OCI-LY1 (cell line): Measurements from ENCODE around the gene CALML5.

ENCODE experiments used
- H2AFZ ChIP-seq: fragments of 200-600 bp; sonication (generic), shearing (Covaris generic); 2 replicates; pipeline ENCODE4 v1.6.0; 2014; ENCODE audit warnings: antibody characterized with exemption, mild to moderate bottlenecking, low read length
- H3F3A ChIP-seq: fragments of 200-600 bp; sonication (generic), shearing (Covaris generic); 2 replicates; pipeline ENCODE4 v1.6.0; 2014; ENCODE audit warnings: mild to moderate bottlenecking, antibody characterized with exemption, low read length, moderate library complexity; ENCODE audit not compliant: insufficient read depth
- H3K27ac ChIP-seq: fragments of 200-600 bp; sonication (generic); 2 replicates; pipeline ENCODE4 v1.5.1; 2014; ENCODE audit warnings: low read length, mixed run types, mild to moderate bottlenecking, low read depth; ENCODE audit not compliant: poor library complexity, severe bottlenecking
- H3K27me3 ChIP-seq: fragments of 200-600 bp; sonication (generic); 2 replicates; pipeline ENCODE4 v1.6.0; 2014; ENCODE audit warnings: antibody characterized with exemption, mild to moderate bottlenecking, low read length, moderate library complexity; ENCODE audit not compliant: insufficient read depth
- H3K36me3 ChIP-seq: fragments of 200-600 bp; sonication (generic); 2 replicates; pipeline ENCODE4 v1.6.1; 2014; ENCODE audit warnings: mild to moderate bottlenecking, antibody characterized with exemption, low read length, moderate library complexity, mixed read lengths; ENCODE audit not compliant: insufficient read depth
- H3K4me1 ChIP-seq: fragments of 200-600 bp; sonication (generic); 2 replicates; pipeline ENCODE4 v1.5.1; 2014; ENCODE audit warnings: mild to moderate bottlenecking, low read length, moderate library complexity; ENCODE audit not compliant: insufficient read depth, severe bottlenecking
- H3K4me2 ChIP-seq: fragments of 200-600 bp; sonication (generic), shearing (Covaris generic); 2 replicates; pipeline ENCODE4 v1.6.1; 2014; ENCODE audit warnings: low read length
- H3K4me3 ChIP-seq: fragments of 200-600 bp; sonication (generic); 2 replicates; pipeline ENCODE4 v1.5.1; 2014; ENCODE audit warnings: low read length, low read depth, mild to moderate bottlenecking, mixed read lengths; ENCODE audit not compliant: poor library complexity, severe bottlenecking
- H3K79me2 ChIP-seq: fragments of 200-600 bp; shearing (Covaris generic); 2 replicates; pipeline ENCODE4 v1.6.1; 2016; ENCODE audit warnings: mixed run types, low read length, mixed read lengths; ENCODE audit not compliant: insufficient read depth
- H3K9ac ChIP-seq: fragments of 200-600 bp; sonication (generic), shearing (Covaris generic); 2 replicates; pipeline ENCODE4 v1.6.1; 2014; ENCODE audit warnings: mild to moderate bottlenecking, low read length, mixed read lengths
- H3K9me2 ChIP-seq: fragments of 200-600 bp; sonication (generic), shearing (Covaris generic); 2 replicates; pipeline ENCODE4 v1.6.1; 2014; ENCODE audit warnings: low read depth, mild to moderate bottlenecking, low read length, mixed read lengths
- H3K9me3 ChIP-seq: fragments of 200-600 bp; shearing (Covaris generic); 2 replicates; pipeline ENCODE4 v1.6.1; 2014; ENCODE audit warnings: low read length, mixed read lengths
- H4K20me1 ChIP-seq: fragments of 200-600 bp; sonication (generic), shearing (Covaris generic); 2 replicates; pipeline ENCODE4 v1.6.0; 2016; ENCODE audit warnings: mild to moderate bottlenecking, low read length; ENCODE audit not compliant: insufficient read depth
- EZH2 ChIP-seq: fragments of 200-600 bp; sonication (generic), shearing (Covaris generic); IDR thresholded peaks from 2 replicates; pipeline ENCODE4 v1.8.0; 2017; ENCODE audit warnings: borderline replicate concordance, mixed run types, mild to moderate bottlenecking, antibody characterized with exemption, low read length, moderate library complexity, mixed read lengths
- TF ChIP-seq, protein P1 (sequence below): fragments of 200-600 bp; sonication (generic), shearing (Covaris generic); IDR thresholded peaks from 2 replicates; pipeline ENCODE4 v1.5.1; 2017; ENCODE audit warnings: mild to moderate bottlenecking, antibody characterized with exemption, low read length, moderate library complexity, mixed read lengths

The CALML5 gene

DNA sequence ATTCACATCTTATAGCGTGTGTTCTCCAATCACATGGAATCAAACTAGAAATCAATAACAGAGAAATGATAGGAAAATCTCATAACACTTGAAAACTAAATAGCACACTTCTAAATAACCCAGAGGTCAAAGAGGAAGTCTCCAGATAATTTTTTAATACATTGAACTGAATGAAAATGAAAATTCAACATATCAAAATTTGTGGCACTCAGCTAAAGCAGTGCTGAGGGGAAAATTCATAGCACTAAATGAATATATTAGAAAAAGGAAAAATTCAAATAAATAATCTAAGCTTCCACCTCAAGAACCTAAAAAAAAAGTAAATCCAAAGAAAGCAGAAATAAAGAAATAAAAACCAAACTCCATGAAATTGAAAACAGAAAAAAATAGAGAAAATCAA is 42.7 kb upstream of the CALML5 start:
- Histone ChIP-seq H2AFZ (no peak overlapping the region), H3K9ac (no peak overlapping the region), H3K27ac (no peak overlapping the region), H3K36me3 (no peaks in the 10 kb centered on the region), H3K4me1 (no peaks in the 10 kb centered on the region), H4K20me1 (no peaks in the 10 kb centered on the region), H3K9me3 (peaks cover 2% of the 10 kb centered on the region; the same call in 1 of the 2 replicates), H3K79me2 (no peaks in the 10 kb centered on the region), H3K9me2 (no peaks in the 10 kb centered on the region), H3K27me3 (peaks cover 3% of the 10 kb centered on the region; the same call in 1 of the 2 replicates), H3K4me3 (no peak overlapping the region), H3F3A (no peaks in the 10 kb centered on the region), H3K4me2 (no peak overlapping the region)
- no peak for TF ChIP-seq EZH2
- TF ChIP-seq, protein P1, sequence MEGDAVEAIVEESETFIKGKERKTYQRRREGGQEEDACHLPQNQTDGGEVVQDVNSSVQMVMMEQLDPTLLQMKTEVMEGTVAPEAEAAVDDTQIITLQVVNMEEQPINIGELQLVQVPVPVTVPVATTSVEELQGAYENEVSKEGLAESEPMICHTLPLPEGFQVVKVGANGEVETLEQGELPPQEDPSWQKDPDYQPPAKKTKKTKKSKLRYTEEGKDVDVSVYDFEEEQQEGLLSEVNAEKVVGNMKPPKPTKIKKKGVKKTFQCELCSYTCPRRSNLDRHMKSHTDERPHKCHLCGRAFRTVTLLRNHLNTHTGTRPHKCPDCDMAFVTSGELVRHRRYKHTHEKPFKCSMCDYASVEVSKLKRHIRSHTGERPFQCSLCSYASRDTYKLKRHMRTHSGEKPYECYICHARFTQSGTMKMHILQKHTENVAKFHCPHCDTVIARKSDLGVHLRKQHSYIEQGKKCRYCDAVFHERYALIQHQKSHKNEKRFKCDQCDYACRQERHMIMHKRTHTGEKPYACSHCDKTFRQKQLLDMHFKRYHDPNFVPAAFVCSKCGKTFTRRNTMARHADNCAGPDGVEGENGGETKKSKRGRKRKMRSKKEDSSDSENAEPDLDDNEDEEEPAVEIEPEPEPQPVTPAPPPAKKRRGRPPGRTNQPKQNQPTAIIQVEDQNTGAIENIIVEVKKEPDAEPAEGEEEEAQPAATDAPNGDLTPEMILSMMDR: no peak

DNA sequence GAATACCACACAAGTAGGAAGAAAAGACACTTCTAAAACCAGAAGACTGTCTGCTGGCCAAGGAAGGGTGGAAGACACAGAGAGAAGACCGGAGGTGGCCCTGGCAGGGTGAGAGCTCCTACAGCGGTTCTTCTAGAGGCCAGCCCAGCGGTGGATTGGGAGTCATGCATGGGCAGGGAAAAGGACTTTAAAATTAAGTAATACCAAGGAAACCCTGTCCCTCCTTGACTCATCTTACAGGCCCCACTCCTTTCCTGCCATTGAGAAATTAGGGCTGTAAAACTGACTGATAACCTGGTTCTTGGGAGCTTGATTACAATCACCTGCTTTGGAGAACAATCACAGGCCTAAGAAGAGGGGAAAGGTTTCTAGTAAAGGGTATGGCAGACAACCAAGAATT is 41.5 kb upstream of the CALML5 start:
- H3K27ac ChIP-seq: no peak overlapping the region
- H3K9me3 ChIP-seq: peaks cover 2% of the 10 kb centered on the region; the same call in 1 of the 2 replicates
- no peak overlapping the region for H2AFZ ChIP-seq
- H3K36me3 ChIP-seq: no peaks in the 10 kb centered on the region
- H3K4me1 ChIP-seq: no peaks in the 10 kb centered on the region
- no peak overlapping the region for H3K4me2 ChIP-seq
- H3F3A ChIP-seq: no peaks in the 10 kb centered on the region
- H3K9ac ChIP-seq: no peak overlapping the region
- H3K79me2 ChIP-seq: no peaks in the 10 kb centered on the region
- H3K27me3 ChIP-seq: no peaks in the 10 kb centered on the region; the same call in 1 of the 2 replicates
- no peak for TF ChIP-seq EZH2
- TF ChIP-seq, protein P1: no peak
- H3K9me2 ChIP-seq: no peaks in the 10 kb centered on the region
- no peaks in the 10 kb centered on the region for H4K20me1 ChIP-seq
- no peak overlapping the region for H3K4me3 ChIP-seq

DNA sequence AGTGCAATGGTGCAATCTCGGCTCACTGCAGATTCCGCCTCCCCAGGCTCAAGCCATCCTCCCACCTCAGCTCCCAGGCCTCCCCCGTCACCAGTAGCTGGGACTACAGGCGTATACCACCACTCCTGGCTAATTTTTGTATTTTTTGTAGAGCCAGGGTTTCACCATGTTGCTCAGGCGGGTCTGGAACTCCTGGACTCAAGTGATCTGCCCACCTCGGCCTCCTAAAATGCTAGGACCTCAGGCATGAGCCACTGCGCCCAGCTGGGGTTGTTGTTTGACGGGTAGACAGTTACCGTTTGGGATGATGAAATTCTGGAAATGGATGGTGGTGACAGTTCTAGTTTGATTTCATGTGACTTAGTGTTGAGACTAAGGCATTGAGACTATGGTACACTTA is 40.7 kb upstream of the CALML5 start:
- H4K20me1 ChIP-seq: no peaks in the 10 kb centered on the region
- no peak overlapping the region for H3K4me2 ChIP-seq
- H3K79me2 ChIP-seq: no peaks in the 10 kb centered on the region
- H3K9me3 ChIP-seq: peaks cover 2% of the 10 kb centered on the region; the same call in 1 of the 2 replicates
- H3K9me2 ChIP-seq: no peaks in the 10 kb centered on the region
- no peaks in the 10 kb centered on the region for H3K4me1 ChIP-seq
- no peak overlapping the region for H2AFZ ChIP-seq
- no peak overlapping the region for H3K27ac ChIP-seq
- no peaks in the 10 kb centered on the region; the same call in 1 of the 2 replicates for H3K27me3 ChIP-seq
- no peak overlapping the region for H3K4me3 ChIP-seq
- H3F3A ChIP-seq: no peaks in the 10 kb centered on the region
- no peak overlapping the region for H3K9ac ChIP-seq
- TF ChIP-seq, protein P1: no peak
- TF ChIP-seq EZH2: no peak
- H3K36me3 ChIP-seq: no peaks in the 10 kb centered on the region
